ENCODE results near the gene HEYL.

DNA sequence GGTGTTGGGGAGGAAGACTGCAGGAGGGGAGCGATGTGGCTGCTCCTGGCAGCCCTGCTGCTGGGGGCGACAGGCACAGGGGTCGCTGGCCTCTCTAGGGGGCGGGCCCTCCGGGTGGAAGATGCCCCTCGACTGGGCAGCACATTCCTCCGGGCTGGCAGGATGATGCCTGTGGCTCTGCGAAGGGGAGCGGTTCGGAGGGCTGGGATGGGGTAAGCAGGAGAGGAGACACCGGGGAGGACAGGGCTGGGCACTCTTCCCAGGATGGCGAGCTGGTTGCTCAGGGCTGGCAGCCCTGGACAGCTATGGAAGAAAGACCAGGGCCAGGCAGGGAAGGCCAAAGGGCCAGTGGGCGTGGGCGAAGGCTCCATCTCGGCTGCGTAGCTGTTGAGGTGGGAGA, 12.8 kb downstream of the HEYL start:
- TF ChIP-seq, protein P1, sequence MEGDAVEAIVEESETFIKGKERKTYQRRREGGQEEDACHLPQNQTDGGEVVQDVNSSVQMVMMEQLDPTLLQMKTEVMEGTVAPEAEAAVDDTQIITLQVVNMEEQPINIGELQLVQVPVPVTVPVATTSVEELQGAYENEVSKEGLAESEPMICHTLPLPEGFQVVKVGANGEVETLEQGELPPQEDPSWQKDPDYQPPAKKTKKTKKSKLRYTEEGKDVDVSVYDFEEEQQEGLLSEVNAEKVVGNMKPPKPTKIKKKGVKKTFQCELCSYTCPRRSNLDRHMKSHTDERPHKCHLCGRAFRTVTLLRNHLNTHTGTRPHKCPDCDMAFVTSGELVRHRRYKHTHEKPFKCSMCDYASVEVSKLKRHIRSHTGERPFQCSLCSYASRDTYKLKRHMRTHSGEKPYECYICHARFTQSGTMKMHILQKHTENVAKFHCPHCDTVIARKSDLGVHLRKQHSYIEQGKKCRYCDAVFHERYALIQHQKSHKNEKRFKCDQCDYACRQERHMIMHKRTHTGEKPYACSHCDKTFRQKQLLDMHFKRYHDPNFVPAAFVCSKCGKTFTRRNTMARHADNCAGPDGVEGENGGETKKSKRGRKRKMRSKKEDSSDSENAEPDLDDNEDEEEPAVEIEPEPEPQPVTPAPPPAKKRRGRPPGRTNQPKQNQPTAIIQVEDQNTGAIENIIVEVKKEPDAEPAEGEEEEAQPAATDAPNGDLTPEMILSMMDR (IDR thresholded peaks at IDR 0.05 in 4 of 5, conservative IDR thresholded peaks at IDR 0.05 in 1 of 5), result no peak
- TF ChIP-seq POLR2A (IDR thresholded peaks at IDR 0.05), result no peak
